Measurements from ENCODE around the gene DECR2.

The DECR2 gene

GRCh38 chr16:391885-392335, 9.8 kb upstream of the DECR2 start:
- ATAC-seq: peak; percentile 76
- TF ChIP-seq CSDC2 (CRISPR knock-in tag; IDR thresholded peaks at IDR 0.05) (no peak), ARNTL (CRISPR knock-in tag; IDR thresholded peaks at IDR 0.05; ENCODE audit: borderline replicate concordance, low read depth) (no peak), ZNF70 (CRISPR knock-in tag; IDR thresholded peaks at IDR 0.05) (no peak), CSRNP3 (CRISPR knock-in tag; IDR thresholded peaks at IDR 0.05) (no peak), ZFP30 (CRISPR knock-in tag; IDR thresholded peaks at IDR 0.05) (no peak), RARB (CRISPR knock-in tag; IDR thresholded peaks at IDR 0.05) (no peak), TOX (CRISPR knock-in tag; IDR thresholded peaks at IDR 0.05; ENCODE audit: borderline replicate concordance) (no peak), OSR1 (CRISPR knock-in tag; IDR thresholded peaks at IDR 0.05) (no peak)

- ATAC-seq: no peak
- TF ChIP-seq PPARA (CRISPR knock-in tag; IDR thresholded peaks at IDR 0.05; ENCODE audit: borderline replicate concordance) (no peak), ZNF70 (CRISPR knock-in tag; IDR thresholded peaks at IDR 0.05) (no peak), ZC3H10 (CRISPR knock-in tag; IDR thresholded peaks at IDR 0.05) (no peak), POU6F1 (CRISPR knock-in tag; IDR thresholded peaks at IDR 0.05; ENCODE audit: borderline replicate concordance, low read depth) (no peak), OSR1 (CRISPR knock-in tag; IDR thresholded peaks at IDR 0.05) (no peak), CSDC2 (CRISPR knock-in tag; IDR thresholded peaks at IDR 0.05) (no peak), PATZ1 (CRISPR knock-in tag; IDR thresholded peaks at IDR 0.05; ENCODE audit: borderline replicate concordance) (no peak), TOX (CRISPR knock-in tag; IDR thresholded peaks at IDR 0.05; ENCODE audit: borderline replicate concordance) (no peak), ISL1 (CRISPR knock-in tag; IDR thresholded peaks at IDR 0.05) (no peak), ZFP30 (CRISPR knock-in tag; IDR thresholded peaks at IDR 0.05) (no peak), ARNTL (CRISPR knock-in tag; IDR thresholded peaks at IDR 0.05; ENCODE audit: borderline replicate concordance, low read depth) (no peak)
- TF ChIP-seq, protein P1, sequence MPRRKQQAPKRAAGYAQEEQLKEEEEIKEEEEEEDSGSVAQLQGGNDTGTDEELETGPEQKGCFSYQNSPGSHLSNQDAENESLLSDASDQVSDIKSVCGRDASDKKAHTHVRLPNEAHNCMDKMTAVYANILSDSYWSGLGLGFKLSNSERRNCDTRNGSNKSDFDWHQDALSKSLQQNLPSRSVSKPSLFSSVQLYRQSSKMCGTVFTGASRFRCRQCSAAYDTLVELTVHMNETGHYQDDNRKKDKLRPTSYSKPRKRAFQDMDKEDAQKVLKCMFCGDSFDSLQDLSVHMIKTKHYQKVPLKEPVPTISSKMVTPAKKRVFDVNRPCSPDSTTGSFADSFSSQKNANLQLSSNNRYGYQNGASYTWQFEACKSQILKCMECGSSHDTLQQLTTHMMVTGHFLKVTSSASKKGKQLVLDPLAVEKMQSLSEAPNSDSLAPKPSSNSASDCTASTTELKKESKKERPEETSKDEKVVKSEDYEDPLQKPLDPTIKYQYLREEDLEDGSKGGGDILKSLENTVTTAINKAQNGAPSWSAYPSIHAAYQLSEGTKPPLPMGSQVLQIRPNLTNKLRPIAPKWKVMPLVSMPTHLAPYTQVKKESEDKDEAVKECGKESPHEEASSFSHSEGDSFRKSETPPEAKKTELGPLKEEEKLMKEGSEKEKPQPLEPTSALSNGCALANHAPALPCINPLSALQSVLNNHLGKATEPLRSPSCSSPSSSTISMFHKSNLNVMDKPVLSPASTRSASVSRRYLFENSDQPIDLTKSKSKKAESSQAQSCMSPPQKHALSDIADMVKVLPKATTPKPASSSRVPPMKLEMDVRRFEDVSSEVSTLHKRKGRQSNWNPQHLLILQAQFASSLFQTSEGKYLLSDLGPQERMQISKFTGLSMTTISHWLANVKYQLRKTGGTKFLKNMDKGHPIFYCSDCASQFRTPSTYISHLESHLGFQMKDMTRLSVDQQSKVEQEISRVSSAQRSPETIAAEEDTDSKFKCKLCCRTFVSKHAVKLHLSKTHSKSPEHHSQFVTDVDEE (CRISPR knock-in tag; IDR thresholded peaks at IDR 0.05): no peak
- TF ChIP-seq, protein P2, sequence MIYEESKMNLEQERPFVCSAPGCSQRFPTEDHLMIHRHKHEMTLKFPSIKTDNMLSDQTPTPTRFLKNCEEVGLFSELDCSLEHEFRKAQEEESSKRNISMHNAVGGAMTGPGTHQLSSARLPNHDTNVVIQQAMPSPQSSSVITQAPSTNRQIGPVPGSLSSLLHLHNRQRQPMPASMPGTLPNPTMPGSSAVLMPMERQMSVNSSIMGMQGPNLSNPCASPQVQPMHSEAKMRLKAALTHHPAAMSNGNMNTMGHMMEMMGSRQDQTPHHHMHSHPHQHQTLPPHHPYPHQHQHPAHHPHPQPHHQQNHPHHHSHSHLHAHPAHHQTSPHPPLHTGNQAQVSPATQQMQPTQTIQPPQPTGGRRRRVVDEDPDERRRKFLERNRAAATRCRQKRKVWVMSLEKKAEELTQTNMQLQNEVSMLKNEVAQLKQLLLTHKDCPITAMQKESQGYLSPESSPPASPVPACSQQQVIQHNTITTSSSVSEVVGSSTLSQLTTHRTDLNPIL (CRISPR knock-in tag; IDR thresholded peaks at IDR 0.05; ENCODE audit: low read depth): no peak
Measured at GRCh38 chr16:392450-393030, 9.1 kb upstream of the DECR2 start.

- no peak for ATAC-seq
- TF ChIP-seq ZNF70 (CRISPR knock-in tag; IDR thresholded peaks at IDR 0.05): no peak
- TF ChIP-seq PPARA (CRISPR knock-in tag; IDR thresholded peaks at IDR 0.05; ENCODE audit: borderline replicate concordance): no peak
- TF ChIP-seq ZNF8 (CRISPR knock-in tag; IDR thresholded peaks at IDR 0.05): no peak
- TF ChIP-seq ISL1 (CRISPR knock-in tag; IDR thresholded peaks at IDR 0.05): no peak
- no peak for TF ChIP-seq POU6F1 (CRISPR knock-in tag; IDR thresholded peaks at IDR 0.05; ENCODE audit: borderline replicate concordance, low read depth)
- TF ChIP-seq, protein P2 (CRISPR knock-in tag; IDR thresholded peaks at IDR 0.05; ENCODE audit: low read depth): no peak
- no peak for TF ChIP-seq GLIS3 (CRISPR knock-in tag; IDR thresholded peaks at IDR 0.05)
Measured at GRCh38 chr16:396199-396598, 5.5 kb upstream of the DECR2 start.

All from SK-N-SH treated with all-trans-retinoic acid at 6 μM for 48 hours (cell line).